Esophagus (tissue), 2 donors: Measurements from ENCODE around the gene DENND2D. TPM values are rescaled to one million over a fixed set of nuclear protein-coding genes. Genes with fewer than 3 reads are reported as not detected.

Experiments
- H3K27ac ChIP-seq, 2 donors: one replicate each; pipeline ENCODE4 v1.5.1; 2013; ENCODE audit warnings: low read depth in 2 of 2, mild to moderate bottlenecking in 2 of 2, inconsistent platforms in 1 of 2, low read length in 1 of 2, moderate library complexity in 1 of 2
- H3K27me3 ChIP-seq, 2 donors: one replicate each; pipeline ENCODE4 v1.6.1; 2013; ENCODE audit warnings: low read length in 2 of 2, control low read depth in 1 of 2, mild to moderate bottlenecking in 1 of 2; ENCODE audit not compliant: insufficient read depth in 2 of 2, control insufficient read depth in 1 of 2
- H3K36me3 ChIP-seq, 2 donors: one replicate each; pipeline ENCODE4 v1.6.1; 2013; ENCODE audit warnings: low read length in 1 of 2; ENCODE audit not compliant: control insufficient read depth in 2 of 2, insufficient read depth in 2 of 2
- H3K4me1 ChIP-seq, 2 donors: one replicate each; pipeline ENCODE4 v1.6.1; 2013; ENCODE audit warnings: low read length in 1 of 2; ENCODE audit not compliant: control insufficient read depth in 2 of 2, insufficient read depth in 2 of 2
- H3K4me3 ChIP-seq, 2 donors: one replicate each; pipeline ENCODE4 v1.5.1; 2013; ENCODE audit warnings: low read length in 2 of 2, mild to moderate bottlenecking in 2 of 2, low read depth in 1 of 2, moderate library complexity in 1 of 2
- H3K9me3 ChIP-seq, 2 donors: one replicate each; pipeline ENCODE4 v1.6.1; 2013; ENCODE audit warnings: mild to moderate bottlenecking in 2 of 2, low read depth in 1 of 2, low read length in 1 of 2, moderate library complexity in 1 of 2; ENCODE audit not compliant: control insufficient read depth in 2 of 2, insufficient read depth in 1 of 2
- WGBS, 2 donors: extraction: QIAGEN DNeasy Blood & Tissue Kit; methylation state at CpG; one replicate each; pipeline ENCODE4 v1.1.7; 2013; 5-methylcytosine and 5-hydroxymethylcytosine counted together
- polyA plus RNA-seq, 2 donors: library from polyadenylated mRNA; stranded (reverse); fragments of 200-250 nt; gene quantifications; one replicate each; pipeline ENCODE4 v1.2.3, GENCODE V29; 2013
- donor health status: healthy with polysubstance abuse.
- donor health status: Bipolar disorder and iron deficiency.

Gene DENND2D
- polyA plus RNA-seq, 2 donors, result 39.1 to 54.8 TPM

- Histone ChIP-seq H3K27me3 (no peaks in the 10 kb centered on the region), H3K4me3 (no peak overlapping the region), H3K27ac (no peak overlapping the region), H3K4me1 (peaks cover 2 to 12% of the 10 kb centered on the region in 2 donors), H3K36me3 (peaks cover 13 to 22% of the 10 kb centered on the region in 2 donors), H3K9me3 (no peaks in the 10 kb centered on the region)
- 61 to 72% methylated on average over 2 of the region's 2 CpGs for whole genome bisulfite sequencing, 2 donors
These were observed 9.5 kb downstream of the DENND2D start for GRCh38 chr1:111190931-111191451.

DNA sequence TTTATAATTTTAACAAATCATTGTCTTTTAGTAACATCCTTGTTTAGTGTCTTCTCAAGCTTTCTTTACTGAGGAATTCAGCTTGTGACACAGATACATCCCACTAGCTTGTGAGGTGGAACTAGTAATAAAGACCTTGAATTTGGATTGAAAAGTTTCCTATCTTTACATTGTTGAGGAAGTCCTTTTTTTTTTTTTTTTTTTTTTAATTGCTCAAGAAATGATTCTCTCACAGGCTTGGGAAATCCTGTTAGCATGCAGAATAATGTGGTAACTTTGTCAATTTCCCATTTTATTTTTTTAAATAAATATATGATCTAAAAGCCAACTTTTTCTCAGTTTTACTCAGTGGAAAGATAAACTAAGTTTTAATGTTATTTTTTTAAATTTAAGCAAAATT is 15.8 kb downstream of the DENND2D start:
- no peak overlapping the region for H3K27ac ChIP-seq
- no peaks in the 10 kb centered on the region for H3K9me3 ChIP-seq
- H3K36me3 ChIP-seq, result peaks cover 11 to 14% of the 10 kb centered on the region in 2 donors
- H3K27me3 ChIP-seq, result no peaks in the 10 kb centered on the region
- no peak overlapping the region for H3K4me3 ChIP-seq
- no peaks in the 10 kb centered on the region for H3K4me1 ChIP-seq

GRCh38 chr1:111183308-111184069 is 17.0 kb downstream of the DENND2D start:
- Histone ChIP-seq H3K4me3 (no peak overlapping the region), H3K4me1 (no peaks in the 10 kb centered on the region), H3K9me3 (no peaks in the 10 kb centered on the region), H3K27ac (no peak overlapping the region), H3K27me3 (no peaks in the 10 kb centered on the region), H3K36me3 (peaks cover 11% of the 10 kb centered on the region in 2 donors)
- WGBS, 2 donors, result 80 to 85% methylated on average over 6 of the region's 6 CpGs

GRCh38 chr1:111182052-111182451 is 18.4 kb downstream of the DENND2D start:
- H3K9me3 ChIP-seq, result no peaks in the 10 kb centered on the region
- H3K27me3 ChIP-seq, result no peaks in the 10 kb centered on the region
- H3K36me3 ChIP-seq, result peaks cover 3 to 4% of the 10 kb centered on the region in 2 donors
- H3K27ac ChIP-seq, result no peak overlapping the region
- H3K4me3 ChIP-seq, result no peak overlapping the region
- WGBS, 2 donors, result 96% methylated on average over 2 of the region's 2 CpGs
- H3K4me1 ChIP-seq, result no peaks in the 10 kb centered on the region

- H3K27me3 ChIP-seq, result no peaks in the 10 kb centered on the region
- H3K4me1 ChIP-seq, result no peaks in the 10 kb centered on the region
- no peak overlapping the region for H3K4me3 ChIP-seq
- H3K9me3 ChIP-seq, result no peaks in the 10 kb centered on the region
- no peaks in the 10 kb centered on the region for H3K36me3 ChIP-seq
- H3K27ac ChIP-seq, result no peak overlapping the region
These were observed 20.4 kb downstream of the DENND2D start for GRCh38 chr1:111179968-111180533.

DNA sequence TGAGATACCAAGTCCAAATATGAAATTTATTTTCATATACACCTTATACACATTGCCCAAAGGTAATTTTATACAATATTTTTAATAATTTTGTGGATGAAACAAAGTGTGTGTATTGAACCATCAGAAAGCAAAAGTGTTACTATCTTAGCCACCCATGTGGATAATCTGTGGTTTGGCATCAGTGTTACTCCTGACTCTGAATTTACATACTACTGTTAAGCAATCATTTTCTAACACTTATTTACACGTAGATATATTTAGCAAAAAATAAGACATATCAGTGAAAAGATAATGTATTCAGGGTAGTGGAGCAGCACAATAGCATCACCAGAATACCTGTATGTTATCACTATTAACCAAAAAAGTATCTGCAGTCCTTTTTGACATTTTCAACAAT is 23.8 kb downstream of the DENND2D start:
- Histone ChIP-seq H3K36me3 (no peaks in the 10 kb centered on the region), H3K27ac (no peak overlapping the region), H3K4me1 (no peaks in the 10 kb centered on the region), H3K9me3 (no peaks in the 10 kb centered on the region), H3K4me3 (no peak overlapping the region), H3K27me3 (no peaks in the 10 kb centered on the region)
- 72 to 79% methylated on average over 1 of the region's 1 CpG for WGBS, 2 donors

- Histone ChIP-seq H3K36me3 (no peaks in the 10 kb centered on the region), H3K27me3 (no peaks in the 10 kb centered on the region)
These were observed 25.1 kb downstream of the DENND2D start for GRCh38 chr1:111175349-111175748.

DNA sequence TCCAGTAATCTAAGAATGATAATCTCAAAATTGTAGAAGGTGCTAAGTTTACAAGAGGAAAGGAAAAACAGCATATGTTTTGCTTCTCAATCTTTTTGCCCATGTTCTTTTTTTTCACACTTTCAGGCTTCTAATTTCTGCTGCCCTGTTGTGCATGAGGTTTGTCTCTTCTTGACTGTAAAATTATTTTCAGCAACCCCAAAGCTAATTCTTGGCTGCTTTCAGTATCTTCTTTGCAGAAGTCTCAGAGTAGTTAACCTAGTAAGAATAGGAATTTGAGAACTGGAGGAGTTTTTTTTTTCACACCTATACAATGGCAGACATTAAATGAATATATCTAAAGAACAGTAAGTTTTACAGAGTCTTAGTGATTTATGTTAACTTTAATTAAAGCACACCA is 26.4 kb downstream of the DENND2D start:
- no peaks in the 10 kb centered on the region for H3K9me3 ChIP-seq
- no peaks in the 10 kb centered on the region for H3K36me3 ChIP-seq
- no peak overlapping the region for H3K27ac ChIP-seq

More at GRCh38 chr1:111175349-111175748, 25.1 kb downstream of the DENND2D start:
- no peak overlapping the region for H3K27ac ChIP-seq
- WGBS, 2 donors, result 87 to 88% methylated on average over 3 of the region's 3 CpGs
- H3K4me1 ChIP-seq, result no peaks in the 10 kb centered on the region
- no peaks in the 10 kb centered on the region for H3K9me3 ChIP-seq
- H3K4me3 ChIP-seq, result no peak overlapping the region

GRCh38 chr1:111172463-111172862 is 28.0 kb downstream of the DENND2D start:
- Histone ChIP-seq H3K36me3 (no peaks in the 10 kb centered on the region), H3K4me1 (no peaks in the 10 kb centered on the region), H3K9me3 (no peaks in the 10 kb centered on the region), H3K27me3 (no peaks in the 10 kb centered on the region), H3K4me3 (no peak overlapping the region), H3K27ac (no peak overlapping the region)

More for the DNA sequence above, 26.4 kb downstream of the DENND2D start:
- Histone ChIP-seq H3K4me3 (no peak overlapping the region), H3K27me3 (no peaks in the 10 kb centered on the region), H3K4me1 (no peaks in the 10 kb centered on the region)

- 90 to 95% methylated on average over 2 of the region's 2 CpGs for WGBS, 2 donors
- Histone ChIP-seq H3K4me1 (no peaks in the 10 kb centered on the region), H3K4me3 (no peak overlapping the region), H3K9me3 (no peaks in the 10 kb centered on the region), H3K27me3 (no peaks in the 10 kb centered on the region), H3K27ac (no peak overlapping the region), H3K36me3 (peaks cover 0 to 4% of the 10 kb centered on the region in 2 donors)
These were observed 36.3 kb downstream of the DENND2D start for GRCh38 chr1:111164151-111164550.
